CD1c-positive myeloid dendritic cell (primary cell): ENCODE results near the gene RDX.
"Not testable (repeated sequence)": the region's sequence is repeated elsewhere in the genome, so short reads cannot be mapped to it uniquely, and the experiment has no call there.

Experiments
- DNase-seq: peaks from one replicate; pipeline ENCODE4 v3.0.0-alpha.2; 2016; ENCODE audit errors: extremely low spot score

The RDX gene

GRCh38 chr11:110272919-110273318 lies 23.5 kb downstream of the RDX start:
- no peak for DNase-seq

GRCh38 chr11:110269996-110270395 lies 26.4 kb downstream of the RDX start:
- no peak for DNase-seq

GRCh38 chr11:110268441-110268840 lies 28.0 kb downstream of the RDX start:
- no peak for DNase-seq

- DNase-seq = no peak
Measured at GRCh38 chr11:110262072-110262403, 34.4 kb downstream of the RDX start.

GRCh38 chr11:110261195-110262071 lies 35.0 kb downstream of the RDX start:
- no peak for DNase-seq

- no peak for DNase-seq
Measured at GRCh38 chr11:110253525-110253924, 42.9 kb downstream of the RDX start.

- no peak for DNase-seq
Measured at GRCh38 chr11:110251836-110252235, 44.6 kb downstream of the RDX start.

GRCh38 chr11:110250168-110250567 lies 46.2 kb downstream of the RDX start:
- DNase-seq = no peak

GRCh38 chr11:110249766-110250165 lies 46.6 kb downstream of the RDX start:
- no peak for DNase-seq

GRCh38 chr11:110249066-110249465 lies 47.3 kb downstream of the RDX start:
- no peak for DNase-seq

GRCh38 chr11:110243791-110244190 lies 52.6 kb downstream of the RDX start:
- DNase-seq = peak; percentile 27

GRCh38 chr11:110242746-110243145 lies 53.7 kb downstream of the RDX start:
- no peak for DNase-seq

- no peak for DNase-seq
Measured at GRCh38 chr11:110242188-110242587, 54.2 kb downstream of the RDX start.

- no peak for DNase-seq
Measured at GRCh38 chr11:110235966-110236365, 60.4 kb downstream of the RDX start.

- no peak for DNase-seq
Measured at GRCh38 chr11:110230377-110230776, 66.0 kb downstream of the RDX start.

GRCh38 chr11:110219006-110219785 lies 77.2 kb downstream of the RDX start:
- no peak for DNase-seq

GRCh38 chr11:110217936-110218335 lies 78.5 kb downstream of the RDX start:
- no peak for DNase-seq

GRCh38 chr11:110217223-110217877 lies 79.1 kb downstream of the RDX start:
- DNase-seq = no peak

GRCh38 chr11:110209313-110209694 lies 87.1 kb downstream of the RDX start:
- not testable (repeated sequence) for DNase-seq

GRCh38 chr11:110208678-110209312 lies 87.6 kb downstream of the RDX start:
- DNase-seq = not testable (repeated sequence)

GRCh38 chr11:110207123-110207522 lies 89.3 kb downstream of the RDX start:
- no peak for DNase-seq

- DNase-seq = no peak
Measured at GRCh38 chr11:110200836-110201235, 95.6 kb downstream of the RDX start.
